Stomach (tissue), 9 donors: ENCODE data around the gene GPI. TPM values are rescaled to one million over a fixed set of nuclear protein-coding genes. Genes with fewer than 3 reads are reported as not detected.

ENCODE experiments used
- DNase-seq, 2 donors: peaks; one replicate each; pipeline versions ENCODE4 v3.0.0 to v3.0.0-alpha.2; 2013 to 2019
- H3K27ac ChIP-seq, 5 donors: fragments of 200-600 bp in 4 of 5; sonication (generic) in 4 of 5; one replicate each; pipeline ENCODE4 v1.5.1; 2013 to 2019; ENCODE audit warnings: mild to moderate bottlenecking in 1 of 5, moderate library complexity in 1 of 5
- H3K27me3 ChIP-seq, 3 donors: fragments of 200-600 bp; sonication (generic); one replicate each; pipeline ENCODE4 v1.5.1; 2017 to 2019; ENCODE audit warnings: mixed run types in 1 of 3
- H3K36me3 ChIP-seq, 4 donors: fragments of 200-600 bp; sonication (generic); 1 replicate in 3 of 4; 2 replicates in 1 of 4; pipeline ENCODE4 v1.5.1; 2016 to 2019
- H3K4me1 ChIP-seq, 4 donors: fragments of 200-600 bp; sonication (generic); one replicate each; pipeline ENCODE4 v1.5.1; 2016 to 2019
- H3K4me3 ChIP-seq, 4 donors: fragments of 200-600 bp; sonication (generic) in 3 of 4; one replicate each; pipeline ENCODE4 v1.5.1; 2016 to 2019; ENCODE audit warnings: mild to moderate bottlenecking in 1 of 4
- H3K9me3 ChIP-seq, 4 donors: fragments of 200-600 bp; sonication (generic); one replicate each; pipeline ENCODE4 v1.5.1; 2016 to 2019
- EP300 ChIP-seq: sonication (generic); formaldehyde crosslinking; IDR thresholded peaks from one replicate; pipeline ENCODE4 v1.6.1; 2017; ENCODE audit warnings: antibody characterized with exemption
- POLR2A ChIP-seq, 4 donors: fragments of 450-650 bp; IDR thresholded peaks; one replicate each; pipeline ENCODE4 v1.6.1; 2016; ENCODE audit warnings: antibody characterized with exemption in 4 of 4, control low read depth in 2 of 4, mild to moderate bottlenecking in 1 of 4, moderate library complexity in 1 of 4
- POLR2AphosphoS5 ChIP-seq, 3 donors: sonication (generic); formaldehyde crosslinking; IDR thresholded peaks; one replicate each; pipeline ENCODE4 v1.6.1; 2016; ENCODE audit warnings: antibody characterized with exemption in 3 of 3
- WGBS, 5 donors: extraction: QIAGEN DNeasy Blood & Tissue Kit in 3 of 5; methylation state at CpG; one replicate each; pipeline versions ENCODE4 v1.1.5 to v1.1.7; 2013 to 2018; 5-methylcytosine and 5-hydroxymethylcytosine counted together
- intact Hi-C: fragments of 100-400 bp; cut with DNase I; formaldehyde crosslinking; loops from one replicate; pipeline ENCODE4 v1.15.1; 2023; ENCODE audit warnings: low total_unique reads
- polyA plus RNA-seq, 3 donors: library from polyadenylated mRNA; stranded (reverse); fragments of 200-250 nt; gene quantifications; one replicate each; pipeline ENCODE4 v1.2.3, GENCODE V29; 2013
- total RNA-seq, 5 donors: library from RNA; depleted of rRNA; stranded (reverse); fragments of >200 nt; gene quantifications; one replicate each; pipeline versions ENCODE4 v1.1.0 to v1.2.3, GENCODE V29; 2014 to 2016
- TF ChIP-seq, protein P1 (sequence below), 7 experiments: fragments of 450-650 bp in 4 of 7; fragments of 200-600 bp in 3 of 7; sonication (generic) in 3 of 7; IDR thresholded peaks; one replicate each; pipeline ENCODE4 v1.5.1; 2016 to 2019; ENCODE audit warnings: antibody characterized with exemption in 7 of 7, control low read depth in 2 of 7, mild to moderate bottlenecking in 1 of 7
- donor health status: healthy with polysubstance abuse.
- donor health status: Bipolar disorder and iron deficiency.
- donor health status: healthy.

Gene GPI
- total and polyA plus RNA-seq, 8 donors: 66.1 to 306 (median 98.3) TPM

DNA sequence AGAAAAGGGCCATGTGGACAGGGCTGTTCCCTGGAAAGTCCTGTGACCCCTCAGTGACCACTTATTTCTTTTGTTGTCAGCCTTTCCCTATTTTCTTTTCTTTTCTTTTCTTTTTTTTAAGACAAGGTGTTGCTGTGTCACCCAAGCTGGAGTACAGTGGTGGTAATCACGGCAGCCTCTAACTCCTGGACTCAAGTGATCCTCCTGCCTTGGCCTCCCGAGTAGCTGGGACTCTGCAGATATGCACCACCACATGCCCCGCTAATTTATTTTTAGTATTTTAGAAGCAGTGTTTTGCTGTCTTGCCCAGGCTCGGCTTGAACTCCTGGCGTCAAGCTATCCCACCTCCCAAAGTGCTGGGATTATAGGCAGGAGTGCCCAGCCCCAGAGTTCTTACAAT lies 1.1 kb upstream of the GPI start:
- no peak overlapping the region for H3K27ac ChIP-seq
- peaks cover 25 to 49% (median 45%) of the 10 kb centered on the region in 4 donors for H3K4me1 ChIP-seq
- no peaks in the 10 kb centered on the region for H3K9me3 ChIP-seq
- H3K27me3 ChIP-seq: no peaks in the 10 kb centered on the region
- no peak for DNase-seq
- no peak overlapping the region for H3K4me3 ChIP-seq
- 76 to 97% (median 94%) methylated on average over 5 of the region's 5 CpGs for WGBS, 5 donors
- TF ChIP-seq POLR2A (IDR thresholded peaks at IDR 0.05) (no peak), POLR2AphosphoS5 (IDR thresholded peaks at IDR 0.05) (no peak), EP300 (no peak)
- TF ChIP-seq, protein P1, sequence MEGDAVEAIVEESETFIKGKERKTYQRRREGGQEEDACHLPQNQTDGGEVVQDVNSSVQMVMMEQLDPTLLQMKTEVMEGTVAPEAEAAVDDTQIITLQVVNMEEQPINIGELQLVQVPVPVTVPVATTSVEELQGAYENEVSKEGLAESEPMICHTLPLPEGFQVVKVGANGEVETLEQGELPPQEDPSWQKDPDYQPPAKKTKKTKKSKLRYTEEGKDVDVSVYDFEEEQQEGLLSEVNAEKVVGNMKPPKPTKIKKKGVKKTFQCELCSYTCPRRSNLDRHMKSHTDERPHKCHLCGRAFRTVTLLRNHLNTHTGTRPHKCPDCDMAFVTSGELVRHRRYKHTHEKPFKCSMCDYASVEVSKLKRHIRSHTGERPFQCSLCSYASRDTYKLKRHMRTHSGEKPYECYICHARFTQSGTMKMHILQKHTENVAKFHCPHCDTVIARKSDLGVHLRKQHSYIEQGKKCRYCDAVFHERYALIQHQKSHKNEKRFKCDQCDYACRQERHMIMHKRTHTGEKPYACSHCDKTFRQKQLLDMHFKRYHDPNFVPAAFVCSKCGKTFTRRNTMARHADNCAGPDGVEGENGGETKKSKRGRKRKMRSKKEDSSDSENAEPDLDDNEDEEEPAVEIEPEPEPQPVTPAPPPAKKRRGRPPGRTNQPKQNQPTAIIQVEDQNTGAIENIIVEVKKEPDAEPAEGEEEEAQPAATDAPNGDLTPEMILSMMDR (IDR thresholded peaks at IDR 0.05): no peak
- peaks cover 6 to 25% (median 23%) of the 10 kb centered on the region in 4 donors for H3K36me3 ChIP-seq
- intact Hi-C loops: no loop called here

DNA sequence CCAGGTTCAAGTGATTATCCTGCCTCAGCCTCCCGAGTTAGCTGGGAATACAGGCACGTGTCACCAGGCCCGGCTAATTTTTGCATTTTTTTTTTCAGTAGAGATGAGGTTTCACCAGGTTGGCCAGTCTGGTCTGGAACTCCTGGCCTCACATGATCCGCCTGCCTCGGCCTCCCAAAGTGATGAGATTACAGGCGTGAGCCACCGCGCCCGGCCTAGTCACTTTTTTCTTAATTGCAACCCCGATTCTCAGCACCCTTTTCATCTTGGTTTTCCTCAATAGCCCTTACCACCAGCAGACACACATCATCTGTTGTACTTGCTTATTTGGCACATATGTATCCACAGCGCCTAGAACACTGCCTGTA lies 550 bp upstream of the GPI start:
- Histone ChIP-seq H3K36me3 (peaks cover 11 to 30% (median 28%) of the 10 kb centered on the region in 4 donors), H3K27ac (peak overlapping the region; percentile 83 to 88 (median 87)), H3K4me3 (peak overlapping the region; percentile 92 to 99 (median 97)), H3K27me3 (no peaks in the 10 kb centered on the region), H3K4me1 (peaks cover 24 to 52% (median 45%) of the 10 kb centered on the region in 4 donors), H3K9me3 (no peaks in the 10 kb centered on the region)
- TF ChIP-seq EP300 (no peak), POLR2AphosphoS5 (IDR thresholded peaks at IDR 0.05) (no peak), POLR2A (IDR thresholded peaks at IDR 0.05) (no peak)
- TF ChIP-seq, protein P1 (IDR thresholded peaks at IDR 0.05): no peak
- WGBS, 5 donors: 54 to 63% (median 59%) methylated on average over 11 of the region's 11 CpGs
- no peak for DNase-seq
- intact Hi-C loops: no loop called here

- 5 to 11% (median 6%) methylated on average over 26 to 45 of the region's 45 CpGs for WGBS, 5 donors
- peak overlapping the region; percentile 83 to 88 (median 87) for H3K27ac ChIP-seq
- intact Hi-C loops: no loop called here
- peak; percentile 66 to 70 for DNase-seq
- peaks cover 22 to 43% (median 41%) of the 10 kb centered on the region in 4 donors for H3K36me3 ChIP-seq
- H3K9me3 ChIP-seq: no peaks in the 10 kb centered on the region
- no peak for TF ChIP-seq EP300
- H3K4me3 ChIP-seq: peak overlapping the region; percentile 92 to 99 (median 97)
- peaks cover 19 to 57% (median 48%) of the 10 kb centered on the region in 4 donors for H3K4me1 ChIP-seq
- H3K27me3 ChIP-seq: no peaks in the 10 kb centered on the region
These were observed 736 bp downstream of the GPI start for GRCh38 chr19:34365463-34366401.

DNA sequence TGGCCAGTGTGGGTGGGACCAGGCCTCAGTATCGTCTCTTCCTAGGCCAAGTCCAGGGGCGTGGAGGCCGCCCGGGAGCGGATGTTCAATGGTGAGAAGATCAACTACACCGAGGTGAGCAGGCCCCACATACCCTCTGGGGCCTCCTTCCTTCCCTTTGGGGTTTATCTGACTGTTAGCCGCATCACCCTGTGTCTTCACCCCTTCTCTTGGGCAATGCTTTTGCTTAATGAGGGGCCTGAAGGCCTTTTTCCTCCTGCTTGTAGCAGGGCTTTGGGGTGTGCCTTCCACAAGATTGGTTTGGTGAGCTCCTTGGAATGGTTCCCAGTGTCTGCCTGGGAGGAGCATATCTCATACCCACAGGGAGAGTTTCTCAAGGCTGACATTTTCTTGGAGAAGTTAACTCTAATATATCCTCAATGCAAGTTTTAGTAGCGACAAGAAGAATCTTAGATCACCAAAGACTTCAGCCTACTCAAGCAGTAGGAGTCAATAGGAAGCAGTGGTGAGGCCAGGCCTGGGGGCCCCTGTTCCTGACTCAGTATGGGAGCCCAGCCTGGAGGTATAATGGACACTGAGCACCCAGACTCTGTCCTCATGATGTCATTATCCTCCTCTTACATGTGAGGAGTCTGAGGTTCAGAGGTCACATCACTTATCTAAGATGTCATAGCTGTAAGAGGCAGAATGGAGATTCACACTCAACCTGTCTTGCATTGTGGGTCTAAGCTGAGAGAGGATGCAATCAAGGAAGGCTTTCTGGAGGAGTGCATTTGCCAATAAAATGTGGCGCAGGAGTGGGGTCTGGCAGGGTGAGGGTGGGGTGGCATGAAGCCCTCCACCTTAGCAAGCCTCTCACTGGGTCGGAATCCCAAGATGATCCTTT lies 2.0 kb downstream of the GPI start:
- H3K4me1 ChIP-seq: peaks cover 19 to 61% (median 48%) of the 10 kb centered on the region in 4 donors
- H3K9me3 ChIP-seq: no peaks in the 10 kb centered on the region
- intact Hi-C loops: no loop called here
- WGBS, 5 donors: 68 to 87% (median 84%) methylated on average over 5 to 10 of the region's 10 CpGs
- H3K4me3 ChIP-seq: peak overlapping the region; percentile 92 to 99 (median 97)
- H3K27me3 ChIP-seq: no peaks in the 10 kb centered on the region
- no peak for TF ChIP-seq POLR2A (IDR thresholded peaks at IDR 0.05)
- TF ChIP-seq POLR2AphosphoS5 (IDR thresholded peaks at IDR 0.05): no peak
- TF ChIP-seq, protein P1 (IDR thresholded peaks at IDR 0.05): no peak
- TF ChIP-seq EP300: no peak
- H3K27ac ChIP-seq: peak overlapping the region in 2 of 5 donors; percentile 87 to 88
- DNase-seq: peak in 1 of 2 donors; percentile 62
- H3K36me3 ChIP-seq: peaks cover 28 to 56% (median 53%) of the 10 kb centered on the region in 4 donors
